RPMI7951 (cell line): ENCODE data around the gene MFAP3L. TPM values are rescaled to one million over a fixed set of nuclear protein-coding genes. Genes with fewer than 3 reads are reported as not detected.

ENCODE experiments used
- DNase-seq: peaks from one replicate; pipeline ENCODE4 v3.0.0-alpha.2; 2012; ENCODE audit warnings: low read depth
- total RNA-seq: library from RNA; depleted of rRNA; stranded (reverse); fragments of >200 nt; shearing (Covaris generic); gene quantifications from 2 replicates; pipeline ENCODE4 v1.2.3, GENCODE V29; 2014

MFAP3L gene
- total RNA-seq, 1 experiment from 2014 or later: 0.48 TPM

- DNase-seq: no peak
Measured at GRCh38 chr4:170022211-170022610, 4.0 kb downstream of the MFAP3L start.

GRCh38 chr4:170017252-170017651, 8.9 kb downstream of the MFAP3L start:
- DNase-seq: no peak

GRCh38 chr4:170015285-170015684, 10.9 kb downstream of the MFAP3L start:
- DNase-seq: no peak

GRCh38 chr4:170014359-170015011, 11.7 kb downstream of the MFAP3L start:
- DNase-seq: peak; percentile 29

GRCh38 chr4:170012629-170012958, 13.6 kb downstream of the MFAP3L start:
- DNase-seq: no peak

- DNase-seq: no peak
Measured at GRCh38 chr4:170011921-170012628, 14.1 kb downstream of the MFAP3L start.

GRCh38 chr4:170009291-170009690, 16.9 kb downstream of the MFAP3L start:
- no peak for DNase-seq

- DNase-seq: no peak
Measured at GRCh38 chr4:170008801-170009200, 17.4 kb downstream of the MFAP3L start.

GRCh38 chr4:170008371-170008770, 17.8 kb downstream of the MFAP3L start:
- DNase-seq: no peak

GRCh38 chr4:170007113-170007512, 19.1 kb downstream of the MFAP3L start:
- peak; percentile 11 for DNase-seq

GRCh38 chr4:170005472-170005871, 20.7 kb downstream of the MFAP3L start:
- DNase-seq: peak; percentile 39

GRCh38 chr4:170004651-170005295, 21.4 kb downstream of the MFAP3L start:
- DNase-seq: peak; percentile 38

GRCh38 chr4:170003071-170004070, 22.8 kb downstream of the MFAP3L start:
- DNase-seq: no peak

- DNase-seq: no peak
Measured at GRCh38 chr4:170001745-170002267, 24.4 kb downstream of the MFAP3L start.

GRCh38 chr4:170001011-170001744, 25.0 kb downstream of the MFAP3L start:
- DNase-seq: no peak

GRCh38 chr4:169999923-170000322, 26.3 kb downstream of the MFAP3L start:
- no peak for DNase-seq

- DNase-seq: no peak
Measured at GRCh38 chr4:169998981-169999380, 27.2 kb downstream of the MFAP3L start.

GRCh38 chr4:169996379-169997240, 29.6 kb downstream of the MFAP3L start:
- no peak for DNase-seq

GRCh38 chr4:169993531-169993930, 32.7 kb downstream of the MFAP3L start:
- DNase-seq: peak; percentile 26

- no peak for DNase-seq
Measured at GRCh38 chr4:169988252-169988651, 37.9 kb downstream of the MFAP3L start.
